Adipose tissue (tissue), 3 donors: Measurements from ENCODE around the gene LSAMP. TPM values are rescaled to one million over a fixed set of nuclear protein-coding genes. Genes with fewer than 3 reads are reported as not detected.
"Not testable (repeated sequence)": the region's sequence is repeated elsewhere in the genome, so short reads cannot be mapped to it uniquely, and the experiment has no call there.

ENCODE experiments used
- H3K27ac ChIP-seq: one replicate; pipeline ENCODE4 v1.5.1; 2013; ENCODE audit warnings: low read depth, low read length
- WGBS, 3 donors: extraction: QIAGEN DNeasy Blood & Tissue Kit; methylation state at CpG; one replicate each; pipeline ENCODE4 v1.1.7; 2013; 5-methylcytosine and 5-hydroxymethylcytosine counted together
- polyA plus RNA-seq, 3 donors: library from polyadenylated mRNA; stranded (reverse); fragments of 200-250 nt; gene quantifications; one replicate each; pipeline ENCODE4 v1.2.3, GENCODE V29; 2013
- donor health status: healthy with polysubstance abuse.
- donor health status: Bipolar disorder and iron deficiency.
- donor health status: healthy.

LSAMP gene
- polyA plus RNA-seq, 3 donors: 0.38 to 2.1 (median 1.4) TPM

DNA sequence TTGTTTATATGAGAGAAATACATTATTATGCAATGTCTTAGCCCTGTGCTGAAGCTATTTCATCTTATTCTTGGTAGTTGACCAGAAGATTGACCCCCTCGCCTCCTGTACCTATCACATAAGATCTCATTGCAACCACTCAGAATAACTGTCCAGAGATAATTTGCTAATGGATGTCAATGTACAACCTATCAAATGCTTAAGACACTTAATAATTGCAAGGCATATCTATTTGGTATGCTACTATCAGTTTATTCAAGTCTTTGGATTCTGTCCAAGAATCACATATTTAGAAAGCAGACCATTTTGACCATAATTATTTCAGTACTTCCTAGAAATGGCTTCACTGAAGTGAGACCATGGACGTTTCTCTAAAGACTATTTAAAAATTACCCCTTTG lies 580.4 kb downstream of the LSAMP start:
- no peak overlapping the region for H3K27ac ChIP-seq
- WGBS, 3 donors: 57 to 62% (median 62%) methylated on average over 2 of the region's 2 CpGs

DNA sequence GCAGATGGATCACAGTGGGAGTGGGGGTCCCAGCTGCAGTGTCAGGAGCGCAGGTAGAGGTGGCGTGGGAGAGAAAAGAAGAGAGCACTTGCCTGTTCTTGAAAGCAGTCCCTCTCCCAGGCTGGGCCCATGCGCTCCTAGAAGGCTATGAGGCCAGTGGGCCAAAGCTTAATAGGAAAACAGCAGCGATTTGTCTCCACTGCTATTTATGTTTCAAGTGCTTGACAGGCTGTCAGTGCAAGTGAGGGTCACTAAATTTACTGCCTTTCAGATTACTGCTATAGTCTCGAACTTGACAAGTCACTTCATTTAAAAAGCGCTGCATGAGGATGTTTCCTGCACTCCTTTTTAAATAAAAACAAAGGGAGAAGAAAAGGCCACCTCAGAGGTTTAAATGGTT lies 582.4 kb downstream of the LSAMP start:
- H3K27ac ChIP-seq: no peak overlapping the region
- 68 to 74% (median 73%) methylated on average over 6 of the region's 6 CpGs for WGBS, 3 donors

DNA sequence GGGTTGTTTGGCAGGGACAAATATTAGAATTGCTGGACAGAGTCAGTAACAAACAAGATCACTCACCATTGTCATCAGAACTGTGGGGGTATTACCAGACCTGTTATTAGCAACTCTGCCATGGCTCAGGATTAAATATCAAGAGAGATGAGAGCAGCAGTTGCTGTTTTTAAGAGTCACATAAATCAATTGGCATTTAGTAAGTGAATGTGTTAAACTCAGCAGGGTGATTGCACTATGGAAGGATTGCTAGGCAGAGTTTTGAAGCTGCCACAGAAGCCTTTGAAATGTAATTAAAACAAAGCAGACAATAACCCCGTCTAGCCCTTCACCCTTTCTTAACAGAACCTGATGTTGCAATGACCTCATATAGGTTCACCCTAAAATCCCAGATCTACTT lies 583.2 kb downstream of the LSAMP start:
- no peak overlapping the region for H3K27ac ChIP-seq
- WGBS, 3 donors: 67 to 74% (median 72%) methylated on average over 1 of the region's 1 CpG

DNA sequence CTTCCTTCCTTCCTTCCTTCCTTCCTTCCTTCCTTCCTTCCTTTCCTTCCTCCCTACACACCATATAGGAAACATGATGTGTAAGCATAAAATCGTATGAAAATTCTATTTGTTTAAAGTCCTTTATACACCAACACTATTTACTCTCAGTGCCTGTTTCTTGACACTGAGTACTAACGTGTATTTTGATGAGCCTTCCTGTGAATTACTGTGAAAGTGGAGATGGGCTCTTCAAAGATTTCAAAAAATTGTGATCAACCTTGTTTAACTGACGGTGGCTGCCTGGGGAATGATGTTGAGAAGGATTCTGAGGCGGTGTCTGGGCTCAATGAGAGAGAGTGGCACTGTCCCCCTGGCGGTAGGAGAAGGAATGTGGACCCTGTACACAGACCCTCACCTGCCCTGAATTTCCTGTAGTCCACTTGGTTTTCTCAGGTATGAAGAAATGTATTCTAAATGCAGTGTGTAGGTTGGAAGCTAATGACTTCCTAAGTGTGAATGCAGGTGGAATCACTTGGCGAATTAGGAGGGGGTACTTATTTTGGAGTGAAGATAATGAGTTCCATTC lies 584.0 kb downstream of the LSAMP start:
- no peak overlapping the region for H3K27ac ChIP-seq
- WGBS, 3 donors: 71 to 82% (median 78%) methylated on average over 6 of the region's 6 CpGs

DNA sequence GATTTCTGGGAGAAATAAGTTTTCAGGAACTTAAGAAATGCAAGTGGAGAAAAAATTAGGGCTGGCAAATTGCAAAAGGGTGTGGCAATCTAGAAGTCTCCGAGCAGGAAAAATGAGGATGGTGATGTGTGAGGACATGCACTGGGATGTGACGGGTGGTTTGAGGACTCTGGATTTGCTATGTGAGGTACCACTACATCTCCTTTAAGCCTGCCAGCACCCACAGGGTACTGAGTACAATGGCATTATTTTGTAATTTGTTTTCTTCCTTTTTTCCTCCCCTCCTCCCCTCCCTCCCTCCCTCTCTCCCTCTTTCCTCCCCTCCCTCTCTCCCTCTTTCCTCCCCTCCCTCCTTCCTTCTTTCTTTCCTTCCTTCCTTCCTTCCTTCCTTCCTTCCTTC lies 584.5 kb downstream of the LSAMP start:
- 79 to 90% (median 87%) methylated on average over 2 of the region's 2 CpGs for WGBS, 3 donors

DNA sequence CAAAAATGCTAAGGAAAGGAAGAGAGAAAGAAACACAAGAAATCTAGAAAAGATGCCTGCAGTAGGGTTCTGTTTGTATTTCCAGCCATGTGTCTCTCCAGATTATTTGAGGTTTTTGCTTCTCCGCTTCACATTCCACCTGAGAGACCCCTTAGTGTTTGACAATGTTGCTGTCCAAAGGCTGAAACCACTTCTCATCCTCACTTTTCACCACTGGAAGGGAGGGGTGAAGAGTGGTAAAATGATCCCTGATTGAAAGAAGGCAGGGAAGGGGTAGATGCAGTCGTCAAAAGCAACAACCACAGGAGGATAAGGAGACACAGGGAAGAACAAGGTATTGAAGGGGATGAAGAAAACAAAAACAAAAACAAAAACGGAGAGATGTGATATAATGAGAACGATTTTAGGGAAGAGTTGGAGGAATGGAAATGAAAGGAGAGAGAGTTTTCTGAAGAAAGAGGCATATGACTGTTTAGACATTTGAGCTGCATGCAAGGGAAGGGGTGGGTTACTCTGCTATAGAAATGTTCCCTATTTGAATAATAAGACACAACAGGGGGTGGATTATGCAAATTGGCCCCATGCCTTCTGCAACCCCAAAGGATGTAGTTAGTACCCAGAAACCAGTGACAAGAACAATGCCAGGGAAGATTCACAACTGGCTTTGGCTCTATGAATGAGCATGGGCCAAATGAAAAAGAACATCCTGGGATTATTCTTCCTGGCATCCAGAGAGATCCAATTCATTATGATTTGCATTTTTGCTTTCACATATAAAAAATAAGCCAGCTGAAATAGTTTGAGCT lies 586.1 kb downstream of the LSAMP start:
- WGBS, 3 donors: 26 to 51% (median 27%) methylated on average over 4 of the region's 4 CpGs
- no peak overlapping the region for H3K27ac ChIP-seq

More for the DNA sequence above, 584.5 kb downstream of the LSAMP start:
- H3K27ac ChIP-seq: no peak overlapping the region

DNA sequence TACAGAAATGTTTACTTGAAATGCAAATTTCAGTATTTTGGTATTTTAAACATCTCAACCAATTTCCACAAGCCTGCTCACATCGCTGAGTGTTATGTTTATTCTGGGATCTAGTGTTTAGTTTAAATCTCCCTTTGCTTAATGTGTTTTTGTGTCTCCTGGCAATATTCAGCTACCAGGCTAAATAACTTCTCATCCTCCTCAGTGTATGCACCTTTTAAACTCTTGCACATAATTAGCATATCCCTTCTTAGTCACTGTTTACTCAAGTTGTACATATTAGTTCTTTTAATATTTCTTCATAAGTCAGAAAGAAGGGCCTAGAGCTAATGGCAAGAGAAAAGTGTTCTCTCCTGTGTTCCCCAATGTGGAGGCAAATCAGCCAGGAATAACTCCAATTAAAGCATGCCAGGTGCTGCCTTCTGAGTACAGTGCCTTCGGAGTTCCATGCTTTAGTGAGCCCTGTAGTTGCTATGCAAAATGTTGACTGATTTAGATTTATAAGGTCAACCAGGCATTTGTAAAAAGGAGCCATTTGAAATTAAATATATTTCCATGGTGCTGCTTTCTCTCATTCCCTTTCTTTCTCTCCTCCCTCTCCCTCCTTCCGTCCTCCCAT lies 587.7 kb downstream of the LSAMP start:
- WGBS, 3 donors: 53 to 68% (median 65%) methylated on average over 3 of the region's 3 CpGs
- no peak overlapping the region for H3K27ac ChIP-seq

DNA sequence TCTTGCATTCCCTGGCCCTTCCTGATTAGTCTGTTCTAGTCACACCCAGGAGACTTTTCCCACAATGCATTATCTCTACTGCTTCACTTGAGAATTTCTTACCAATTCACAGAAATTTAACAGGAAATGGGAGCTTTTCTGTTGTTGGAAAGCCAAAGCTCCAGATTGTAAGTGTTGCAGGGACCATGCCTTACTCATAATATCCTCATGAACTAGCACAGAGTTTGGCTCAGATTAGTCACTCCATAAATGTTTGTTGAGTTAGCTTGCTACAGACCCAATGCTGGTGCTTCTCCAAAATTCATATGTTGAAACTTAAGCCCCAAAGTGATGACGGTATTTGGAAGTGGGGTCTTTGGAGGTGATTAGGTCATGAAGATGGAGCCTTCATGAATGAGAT lies 589.4 kb downstream of the LSAMP start:
- 91 to 100% (median 92%) methylated on average over 1 of the region's 1 CpG for WGBS, 3 donors
- H3K27ac ChIP-seq: no peak overlapping the region

DNA sequence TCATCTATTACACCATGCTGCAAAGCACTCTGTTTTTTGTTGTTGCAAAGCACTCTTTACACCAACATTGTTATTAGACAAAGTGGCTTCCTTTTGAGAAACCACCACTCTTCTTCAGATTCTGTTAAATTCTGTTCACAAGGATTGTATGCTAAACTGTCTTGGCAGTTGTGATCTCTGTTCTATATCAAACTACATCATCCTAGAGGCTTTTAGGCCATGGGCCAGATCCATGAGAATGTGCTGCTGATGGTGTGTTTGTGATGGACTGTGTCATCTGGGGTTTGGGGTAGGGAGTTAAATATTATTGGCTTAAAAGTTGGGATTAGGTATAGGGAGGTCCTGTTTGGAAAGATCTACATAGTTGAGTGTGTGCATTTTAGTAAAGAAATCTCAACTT lies 592.2 kb downstream of the LSAMP start:
- no peak overlapping the region for H3K27ac ChIP-seq

DNA sequence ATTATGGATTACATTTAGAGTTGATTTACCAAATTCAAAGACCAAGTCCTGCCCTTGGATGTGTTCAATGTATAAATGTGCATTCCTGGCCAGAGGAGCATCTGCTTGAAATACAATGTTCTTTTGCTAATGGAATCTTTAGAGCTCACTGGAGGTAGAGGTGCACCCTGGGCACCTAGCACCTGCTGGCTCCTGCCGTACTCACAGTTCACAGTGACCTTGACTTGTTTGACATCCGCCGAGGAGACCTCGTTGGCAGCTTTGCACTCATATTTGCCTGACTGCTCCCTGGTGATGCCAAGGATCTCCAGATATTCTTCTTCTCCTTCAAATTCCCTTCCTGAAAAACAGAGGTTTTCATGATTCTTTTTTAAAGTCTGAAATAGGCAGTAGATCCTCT lies 593.0 kb downstream of the LSAMP start:
- WGBS, 3 donors: 35 to 93% (median 77%) methylated on average over 4 of the region's 4 CpGs

DNA sequence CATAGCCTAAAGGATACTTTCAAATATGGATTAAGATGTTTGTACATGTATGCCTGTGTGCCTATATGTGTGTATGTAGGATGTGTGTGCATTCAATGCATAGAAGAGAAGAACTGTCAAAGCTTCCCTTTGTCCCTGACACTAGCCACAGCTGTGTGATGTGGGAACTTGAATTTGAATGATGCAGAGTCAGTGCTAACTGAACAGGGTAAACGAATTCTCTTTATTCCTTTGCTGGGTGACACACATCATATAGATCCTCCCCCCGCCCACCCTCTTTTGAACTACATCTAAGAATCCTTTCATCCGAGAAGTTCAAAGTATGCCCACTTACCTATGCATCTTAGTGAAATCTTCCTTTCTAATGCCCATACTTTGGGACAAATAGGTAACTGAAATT lies 593.7 kb downstream of the LSAMP start:
- 83 to 90% (median 87%) methylated on average over 3 of the region's 3 CpGs for WGBS, 3 donors
- no peak overlapping the region for H3K27ac ChIP-seq

More for the DNA sequence above, 593.0 kb downstream of the LSAMP start:
- no peak overlapping the region for H3K27ac ChIP-seq

DNA sequence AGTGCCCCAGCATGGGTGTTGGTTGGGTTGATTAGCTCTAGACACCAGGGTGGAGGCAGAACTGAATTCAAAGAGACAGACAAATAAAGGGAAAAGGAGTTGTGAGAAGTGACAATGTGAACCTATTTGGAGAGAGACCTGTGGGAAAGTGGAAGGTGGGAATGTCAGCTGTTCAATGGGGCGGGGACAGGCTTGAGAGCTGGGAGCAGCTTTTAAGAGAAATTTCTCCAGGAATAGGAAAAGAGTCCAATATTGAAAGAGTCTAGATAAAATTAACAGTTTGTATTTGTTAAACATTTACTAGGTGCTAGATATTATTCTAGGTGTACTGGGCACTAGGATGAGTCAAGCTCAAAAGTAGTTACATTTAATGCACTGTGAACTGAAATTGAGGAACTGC lies 596.6 kb downstream of the LSAMP start:
- H3K27ac ChIP-seq: no peak overlapping the region
- 50 to 92% (median 90%) methylated on average over 1 of the region's 1 CpG for WGBS, 3 donors

DNA sequence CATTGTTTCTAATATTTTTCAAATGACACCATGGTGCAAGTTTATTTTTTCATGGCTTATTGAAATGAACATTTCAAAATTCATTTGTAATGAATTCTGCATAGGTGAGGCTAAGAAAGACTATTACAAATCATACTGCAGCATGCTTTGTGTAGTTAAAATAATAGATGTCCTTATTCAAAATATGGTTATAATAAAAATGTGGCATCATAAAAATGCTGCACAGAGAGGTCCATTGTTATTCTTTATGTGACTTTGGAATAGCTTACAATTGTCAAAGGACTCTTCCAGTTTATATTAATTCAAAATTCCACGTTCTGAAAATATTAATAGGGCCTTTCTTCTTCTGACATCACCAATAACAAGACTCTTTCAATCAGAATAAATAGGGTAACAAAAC lies 599.3 kb downstream of the LSAMP start:
- H3K27ac ChIP-seq: no peak overlapping the region
- 34 to 45% (median 41%) methylated on average over 1 of the region's 1 CpG for WGBS, 3 donors

DNA sequence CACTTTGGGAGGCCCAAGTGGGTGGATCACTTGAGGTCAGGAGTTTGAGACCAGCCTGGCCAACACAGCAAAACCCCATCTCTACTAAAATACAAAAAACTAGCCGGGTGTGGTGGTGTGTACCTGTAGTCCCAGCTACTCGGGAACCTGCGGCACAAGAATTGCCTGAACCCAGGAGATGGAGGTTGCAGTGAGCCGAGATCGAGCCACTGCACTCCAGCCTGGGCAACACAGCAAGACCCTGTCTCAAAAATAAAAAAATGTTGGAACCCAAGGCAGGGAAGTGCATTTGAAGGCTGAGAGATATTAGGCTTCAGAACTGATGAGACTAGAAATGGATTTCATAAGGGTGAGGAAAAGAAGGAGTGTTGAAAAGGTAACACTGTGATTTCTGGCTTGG lies 600.6 kb downstream of the LSAMP start:
- WGBS, 3 donors: 84 to 96% (median 96%) methylated on average over 5 of the region's 5 CpGs
- H3K27ac ChIP-seq: not testable (repeated sequence)

DNA sequence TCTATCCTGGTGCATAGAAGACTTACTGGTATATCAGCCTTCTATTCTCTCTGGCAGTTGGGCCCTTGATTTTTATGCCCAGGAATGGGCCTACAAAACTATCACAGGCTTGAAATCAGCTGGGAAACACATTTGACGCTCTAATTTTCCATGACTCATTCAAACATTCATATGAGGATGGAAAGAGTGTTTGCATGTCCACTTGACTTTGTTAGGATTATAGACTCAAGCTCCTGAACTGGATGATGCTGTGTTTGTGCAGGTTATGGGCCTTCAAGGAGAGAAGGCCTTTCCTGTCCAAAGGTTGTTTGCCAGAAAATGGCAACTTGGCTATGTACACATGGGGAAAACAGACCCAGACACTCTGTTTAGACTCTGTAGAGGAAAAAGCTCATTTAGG lies 602.1 kb downstream of the LSAMP start:
- no peak overlapping the region for H3K27ac ChIP-seq
- 75 to 88% (median 87%) methylated on average over 1 of the region's 1 CpG for WGBS, 3 donors

DNA sequence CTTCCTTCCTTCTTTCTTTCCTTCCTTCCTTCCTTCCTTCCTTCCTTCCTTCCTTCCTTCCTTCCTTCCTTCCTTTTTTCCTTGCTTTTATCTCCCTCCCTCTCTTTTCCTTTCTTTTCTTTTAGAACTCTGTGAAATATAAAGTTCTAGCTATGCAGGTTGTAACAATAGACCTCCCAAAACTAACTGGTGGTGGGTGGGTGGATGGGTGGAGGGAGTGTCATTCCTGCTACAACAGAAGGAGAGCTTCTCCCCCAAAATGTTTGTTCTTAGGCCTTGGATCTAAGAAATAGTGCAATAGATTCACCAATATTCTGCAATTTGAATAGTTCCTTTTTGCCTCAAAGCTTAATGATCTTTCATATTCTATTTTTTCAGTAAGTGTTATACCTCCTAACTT lies 606.0 kb downstream of the LSAMP start:
- no peak overlapping the region for H3K27ac ChIP-seq

DNA sequence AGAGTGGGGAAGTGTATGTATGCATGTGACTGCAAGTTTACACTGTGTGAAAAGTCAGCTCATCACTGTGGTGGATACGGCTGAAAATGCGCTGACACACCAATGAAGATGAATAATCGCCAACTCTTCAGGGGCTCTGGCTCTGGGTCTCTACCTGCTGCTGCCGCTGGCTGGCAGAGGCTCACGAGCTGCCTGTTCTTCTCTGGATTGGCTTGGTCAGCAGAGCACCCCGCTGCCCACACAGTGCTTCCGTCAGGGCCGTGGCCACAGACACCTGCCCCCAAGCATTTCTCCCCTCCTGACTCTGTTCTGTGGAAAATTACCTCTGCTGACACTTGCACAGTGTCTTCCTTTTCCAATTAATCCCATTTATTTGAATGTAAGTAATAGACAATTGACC lies 606.5 kb downstream of the LSAMP start:
- H3K27ac ChIP-seq: no peak overlapping the region
- WGBS, 3 donors: 91 to 96% (median 95%) methylated on average over 8 of the region's 8 CpGs

DNA sequence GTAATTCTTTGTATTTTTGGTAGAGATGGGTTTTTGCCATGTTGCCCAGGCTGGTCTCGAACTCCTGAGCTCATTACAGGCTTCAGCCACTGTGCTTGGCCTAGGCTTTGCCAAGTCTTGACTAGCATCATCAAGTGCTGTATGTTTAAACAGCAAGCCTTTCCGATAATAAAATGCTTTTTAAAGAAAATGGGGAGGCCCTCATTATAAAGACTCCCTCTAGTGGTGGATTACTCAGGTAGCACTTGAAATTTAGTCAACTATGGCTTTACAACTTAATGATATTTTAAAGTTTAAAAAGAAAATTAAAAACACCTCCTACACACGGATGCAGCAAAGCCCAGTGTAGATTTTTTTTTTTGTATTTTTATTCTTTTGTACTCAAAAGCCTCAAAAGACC lies 608.3 kb downstream of the LSAMP start:
- WGBS, 3 donors: 49 to 64% (median 58%) methylated on average over 3 of the region's 3 CpGs
- H3K27ac ChIP-seq: no peak overlapping the region

DNA sequence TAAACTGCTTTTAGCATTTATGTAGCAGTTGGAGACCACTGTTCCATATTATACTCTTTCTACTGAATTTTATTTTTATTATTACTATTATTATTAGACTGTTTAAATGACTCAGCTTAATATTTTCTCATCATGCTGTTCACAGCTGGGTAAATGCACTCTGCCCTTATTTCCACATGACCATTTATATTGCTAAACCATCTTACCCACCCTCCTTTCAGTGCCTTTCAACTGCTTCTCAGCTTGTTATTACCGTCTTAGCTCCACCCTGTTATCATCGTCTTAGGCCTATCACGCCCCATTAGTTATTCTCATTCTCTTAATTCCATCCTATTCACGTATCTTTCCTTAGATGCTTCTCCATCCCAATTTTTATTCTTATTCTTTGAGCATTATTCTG lies 609.3 kb downstream of the LSAMP start:
- WGBS, 3 donors: 89 to 95% (median 93%) methylated on average over 4 of the region's 4 CpGs
- no peak overlapping the region for H3K27ac ChIP-seq

DNA sequence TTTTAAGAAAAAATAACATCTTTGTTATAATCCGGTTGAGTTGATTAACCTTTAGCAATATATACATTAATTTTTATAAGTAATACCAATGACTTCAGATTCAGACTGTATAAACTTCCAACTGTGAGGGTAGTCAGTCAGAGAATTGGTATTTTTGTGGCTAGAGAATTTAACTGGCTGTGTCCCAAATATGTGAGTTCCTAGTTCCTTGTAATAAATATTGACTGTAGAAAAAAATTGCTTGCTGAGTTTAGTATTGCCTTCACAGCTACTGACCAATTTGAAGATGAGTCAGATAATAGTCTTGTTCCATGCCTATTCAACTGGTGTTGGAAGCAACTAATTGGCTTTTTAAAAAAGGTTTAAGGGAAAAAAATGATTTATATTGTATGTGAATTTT lies 611.2 kb downstream of the LSAMP start:
- WGBS, 3 donors: 91 to 96% (median 95%) methylated on average over 1 of the region's 1 CpG

More for the DNA sequence above, 611.2 kb downstream of the LSAMP start:
- no peak overlapping the region for H3K27ac ChIP-seq
